Gastroesophageal sphincter (tissue), 4 donors: Measurements from ENCODE around the gene KRT71. TPM values are rescaled to one million over a fixed set of nuclear protein-coding genes. Genes with fewer than 3 reads are reported as not detected.

Source experiments
- ATAC-seq: fragments of 150-250 bp; one replicate; pipeline ENCODE4 v1.9.1; 2016; ENCODE audit warnings: mild to moderate bottlenecking, moderate library complexity
- H3K27ac ChIP-seq, 4 donors: fragments of 200-600 bp; sonication (generic) in 3 of 4; 1 replicate in 3 of 4; 2 replicates in 1 of 4; pipeline ENCODE4 v1.5.1; 2016 to 2019
- H3K27me3 ChIP-seq: fragments of 200-600 bp; sonication (generic); one replicate; pipeline ENCODE4 v1.5.1; 2019
- H3K36me3 ChIP-seq, 2 donors: fragments of 200-600 bp; sonication (generic); one replicate each; pipeline ENCODE4 v1.5.1; 2019; ENCODE audit warnings: control low read depth in 1 of 2
- H3K4me1 ChIP-seq, 3 donors: fragments of 200-600 bp; sonication (generic); 1 replicate in 2 of 3; 2 replicates in 1 of 3; pipeline ENCODE4 v1.5.1; 2016 to 2019; ENCODE audit warnings: control low read depth in 2 of 3
- H3K4me3 ChIP-seq, 2 donors: fragments of 200-600 bp; sonication (generic); one replicate each; pipeline ENCODE4 v1.5.1; 2019; ENCODE audit warnings: mild to moderate bottlenecking in 1 of 2, moderate library complexity in 1 of 2
- H3K9me3 ChIP-seq, 3 donors: fragments of 200-600 bp; sonication (generic); one replicate each; pipeline ENCODE4 v1.5.1; 2017 to 2019; ENCODE audit warnings: control low read depth in 2 of 3
- EP300 ChIP-seq: sonication (generic); formaldehyde crosslinking; IDR thresholded peaks from one replicate; pipeline ENCODE4 v1.6.1; 2017; ENCODE audit warnings: antibody characterized with exemption, mild to moderate bottlenecking
- POLR2A ChIP-seq, 2 donors: fragments of 450-650 bp; IDR thresholded peaks; one replicate each; pipeline ENCODE4 v1.6.1; 2017; ENCODE audit warnings: antibody characterized with exemption in 2 of 2, mild to moderate bottlenecking in 2 of 2, moderate library complexity in 1 of 2
- POLR2AphosphoS5 ChIP-seq: sonication (generic); formaldehyde crosslinking; IDR thresholded peaks from one replicate; pipeline ENCODE4 v1.6.1; 2017; ENCODE audit warnings: antibody characterized with exemption
- WGBS, 2 donors: methylation state at CpG; one replicate each; pipeline ENCODE4 v1.1.5; 2018; ENCODE audit warnings: low coverage in 1 of 2; 5-methylcytosine and 5-hydroxymethylcytosine counted together
- total RNA-seq, 4 donors: library from RNA; depleted of rRNA; stranded (reverse); fragments of >200 nt; gene quantifications; one replicate each; pipeline ENCODE4 v1.1.0, GENCODE V29; 2016
- TF ChIP-seq, protein P1 (sequence below), 4 experiments: fragments of 200-600 bp in 2 of 4; fragments of 450-650 bp in 2 of 4; sonication (generic) in 1 of 4; IDR thresholded peaks; one replicate each; pipeline ENCODE4 v1.5.1; 2017 to 2019; ENCODE audit warnings: antibody characterized with exemption in 4 of 4, mild to moderate bottlenecking in 2 of 4, moderate library complexity in 2 of 4

The KRT71 gene
- total RNA-seq, 4 donors from 2014 or later: not detected

- Histone ChIP-seq H3K36me3 (no peaks in the 10 kb centered on the region), H3K4me3 (no peak overlapping the region), H3K9me3 (no peaks in the 10 kb centered on the region), H3K27me3 (peaks cover 21% of the 10 kb centered on the region), H3K4me1 (no peaks in the 10 kb centered on the region), H3K27ac (no peak overlapping the region)
- ATAC-seq: no peak
- TF ChIP-seq EP300: no peak
- TF ChIP-seq, protein P1, sequence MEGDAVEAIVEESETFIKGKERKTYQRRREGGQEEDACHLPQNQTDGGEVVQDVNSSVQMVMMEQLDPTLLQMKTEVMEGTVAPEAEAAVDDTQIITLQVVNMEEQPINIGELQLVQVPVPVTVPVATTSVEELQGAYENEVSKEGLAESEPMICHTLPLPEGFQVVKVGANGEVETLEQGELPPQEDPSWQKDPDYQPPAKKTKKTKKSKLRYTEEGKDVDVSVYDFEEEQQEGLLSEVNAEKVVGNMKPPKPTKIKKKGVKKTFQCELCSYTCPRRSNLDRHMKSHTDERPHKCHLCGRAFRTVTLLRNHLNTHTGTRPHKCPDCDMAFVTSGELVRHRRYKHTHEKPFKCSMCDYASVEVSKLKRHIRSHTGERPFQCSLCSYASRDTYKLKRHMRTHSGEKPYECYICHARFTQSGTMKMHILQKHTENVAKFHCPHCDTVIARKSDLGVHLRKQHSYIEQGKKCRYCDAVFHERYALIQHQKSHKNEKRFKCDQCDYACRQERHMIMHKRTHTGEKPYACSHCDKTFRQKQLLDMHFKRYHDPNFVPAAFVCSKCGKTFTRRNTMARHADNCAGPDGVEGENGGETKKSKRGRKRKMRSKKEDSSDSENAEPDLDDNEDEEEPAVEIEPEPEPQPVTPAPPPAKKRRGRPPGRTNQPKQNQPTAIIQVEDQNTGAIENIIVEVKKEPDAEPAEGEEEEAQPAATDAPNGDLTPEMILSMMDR (IDR thresholded peaks at IDR 0.05): no peak
- no peak for TF ChIP-seq POLR2A (IDR thresholded peaks at IDR 0.05)
- TF ChIP-seq POLR2AphosphoS5: no peak
- WGBS, 2 donors: no CpG with 5 or more reads among the region's 5 CpGs
Measured at GRCh38 chr12:52552055-52552454, 890 bp downstream of the KRT71 start.

GRCh38 chr12:52551216-52551865 lies 1.6 kb downstream of the KRT71 start:
- no peaks in the 10 kb centered on the region for H3K36me3 ChIP-seq
- no peaks in the 10 kb centered on the region for H3K4me1 ChIP-seq
- no peak for ATAC-seq
- H3K4me3 ChIP-seq: no peak overlapping the region
- TF ChIP-seq POLR2A (IDR thresholded peaks at IDR 0.05): no peak
- TF ChIP-seq, protein P1 (IDR thresholded peaks at IDR 0.05): no peak
- no peak for TF ChIP-seq EP300
- no peak for TF ChIP-seq POLR2AphosphoS5
- 56 to 67% methylated on average over 2 to 3 of the region's 6 CpGs for WGBS, 2 donors
- H3K27me3 ChIP-seq: peaks cover 21% of the 10 kb centered on the region
- H3K9me3 ChIP-seq: no peaks in the 10 kb centered on the region
- no peak overlapping the region for H3K27ac ChIP-seq

DNA sequence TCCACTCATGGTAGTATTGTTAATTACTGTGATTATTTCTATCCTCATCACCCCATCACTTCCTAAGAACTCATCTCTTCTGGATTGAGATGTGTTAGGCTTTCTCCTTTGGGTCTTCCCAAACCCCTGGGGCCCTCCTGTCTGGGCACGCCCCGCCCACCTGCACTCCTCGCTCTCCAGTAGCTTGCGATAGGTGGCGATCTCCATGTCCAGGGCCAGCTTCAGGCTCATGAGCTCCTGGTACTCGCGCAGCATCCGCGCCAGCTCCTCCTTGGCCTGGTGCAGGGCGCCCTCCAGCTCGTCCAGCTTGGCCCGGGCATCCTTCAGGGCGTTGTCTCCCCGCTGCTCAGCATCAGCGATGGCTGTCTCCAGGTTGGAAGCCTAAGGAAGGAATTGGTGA lies 6.8 kb downstream of the KRT71 start:
- H3K9me3 ChIP-seq: no peaks in the 10 kb centered on the region
- H3K27me3 ChIP-seq: peaks cover 16% of the 10 kb centered on the region
- H3K36me3 ChIP-seq: no peaks in the 10 kb centered on the region
- no CpG with 5 or more reads among the region's 15 CpGs for WGBS, 2 donors
- H3K27ac ChIP-seq: no peak overlapping the region
- ATAC-seq: no peak
- H3K4me1 ChIP-seq: no peaks in the 10 kb centered on the region
- no peak overlapping the region for H3K4me3 ChIP-seq
- TF ChIP-seq, protein P1 (IDR thresholded peaks at IDR 0.05): no peak
- no peak for TF ChIP-seq POLR2AphosphoS5

DNA sequence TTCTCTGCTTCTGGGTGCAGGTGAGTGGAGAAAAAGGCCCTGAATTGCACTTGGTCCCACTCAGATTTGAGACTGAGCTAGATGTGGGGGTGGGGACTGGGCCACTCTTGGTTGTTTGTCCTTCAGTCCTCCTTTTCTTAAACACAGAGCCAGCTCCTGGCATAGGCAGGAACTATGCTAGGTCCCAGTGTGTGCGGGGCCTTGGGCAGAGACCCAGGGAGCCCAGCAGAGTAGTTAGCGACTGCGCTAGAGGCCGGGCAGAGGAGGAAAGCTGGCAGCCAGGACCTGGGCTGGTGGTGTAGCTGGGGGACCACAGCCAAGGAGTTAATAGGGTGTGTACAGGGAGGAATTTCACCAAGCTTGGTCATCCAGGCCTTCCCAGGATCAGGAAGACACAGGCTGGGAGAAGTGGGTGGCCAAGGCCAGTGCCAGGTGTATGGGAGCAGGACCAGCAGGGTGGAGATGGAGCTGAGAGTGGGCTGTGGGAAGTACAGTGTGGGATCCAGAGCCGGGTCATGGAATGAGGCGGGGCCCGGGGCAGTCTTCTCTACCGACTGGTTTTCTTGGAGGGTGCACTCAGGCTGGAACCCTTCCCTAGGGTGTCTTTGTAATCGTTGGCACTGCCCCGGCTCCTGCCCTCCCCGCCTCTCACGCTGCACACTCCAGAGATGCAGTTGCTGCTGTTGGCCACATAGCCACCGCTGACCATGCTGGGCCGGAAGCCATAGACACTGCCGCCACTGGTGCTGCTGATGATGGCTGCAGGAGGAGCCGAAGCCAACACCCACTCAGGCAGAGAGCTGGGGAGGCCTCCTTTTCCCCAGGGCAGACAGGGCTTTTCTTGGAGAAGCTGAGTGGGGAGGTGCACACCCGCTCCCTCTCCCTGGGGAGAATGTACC lies 8.7 kb downstream of the KRT71 start:
- no peak overlapping the region for H3K27ac ChIP-seq
- H3K36me3 ChIP-seq: no peaks in the 10 kb centered on the region
- no peak for TF ChIP-seq EP300
- TF ChIP-seq, protein P1 (IDR thresholded peaks at IDR 0.05): no peak
- TF ChIP-seq POLR2AphosphoS5: no peak
- no peak for TF ChIP-seq POLR2A (IDR thresholded peaks at IDR 0.05)
- H3K4me3 ChIP-seq: no peak overlapping the region
- H3K4me1 ChIP-seq: peaks cover 0 to 4% (median 0%) of the 10 kb centered on the region in 3 donors
- 100% methylated on average over 1 to 2 of the region's 17 CpGs for WGBS, 2 donors
- peaks cover 15% of the 10 kb centered on the region for H3K27me3 ChIP-seq
- no peak for ATAC-seq
- H3K9me3 ChIP-seq: no peaks in the 10 kb centered on the region
